NCI-H526 (cell line): ENCODE data around the gene KIZ.
A peak's percentile ranks its signal among the peaks of the same experiment; 100 is the strongest.

Experiments
- DNase-seq, 2 experiments: peaks; one replicate each; lab custom pipeline; 2025; lab: John Stamatoyannopoulos, UW

The KIZ gene

DNA sequence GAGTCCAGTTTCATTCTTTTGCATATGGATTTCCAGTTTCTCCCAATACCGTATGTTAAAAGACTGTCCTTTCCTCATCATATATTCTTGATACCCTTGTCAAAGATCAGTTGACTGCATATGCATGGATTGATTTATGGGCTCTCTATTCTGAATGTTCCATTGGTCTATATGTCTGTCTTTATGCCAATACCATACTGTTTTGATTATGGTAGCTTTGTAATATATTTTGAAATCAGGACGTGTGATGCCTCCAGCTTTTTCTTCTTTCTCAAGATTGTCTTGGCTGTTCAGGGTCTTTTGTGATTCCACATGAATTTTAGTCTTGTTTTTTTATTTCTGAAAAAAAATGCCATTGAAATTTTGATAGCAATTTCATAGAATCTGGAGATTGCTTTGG lies 51.9 kb downstream of the KIZ start:
- no peak for DNase-seq

DNA sequence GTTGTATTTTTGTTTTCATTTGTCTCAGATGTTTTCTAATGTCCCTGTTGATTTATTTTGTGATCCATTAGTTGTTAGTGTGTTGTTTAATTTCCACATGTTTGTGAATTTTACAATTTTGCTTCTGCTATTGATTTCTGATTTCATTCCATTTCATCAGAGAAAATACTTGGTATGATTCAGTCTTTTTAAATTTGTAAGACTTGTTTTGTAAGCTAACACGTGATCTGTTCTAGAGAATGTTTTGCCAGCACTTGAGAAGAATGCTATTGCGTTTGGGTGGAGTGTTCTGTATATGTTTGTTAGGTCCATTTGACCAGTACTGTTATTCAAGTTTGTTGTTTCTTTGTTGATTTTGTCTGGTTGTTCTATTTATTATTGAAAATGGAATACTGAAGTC lies 53.9 kb downstream of the KIZ start:
- no peak for DNase-seq

DNA sequence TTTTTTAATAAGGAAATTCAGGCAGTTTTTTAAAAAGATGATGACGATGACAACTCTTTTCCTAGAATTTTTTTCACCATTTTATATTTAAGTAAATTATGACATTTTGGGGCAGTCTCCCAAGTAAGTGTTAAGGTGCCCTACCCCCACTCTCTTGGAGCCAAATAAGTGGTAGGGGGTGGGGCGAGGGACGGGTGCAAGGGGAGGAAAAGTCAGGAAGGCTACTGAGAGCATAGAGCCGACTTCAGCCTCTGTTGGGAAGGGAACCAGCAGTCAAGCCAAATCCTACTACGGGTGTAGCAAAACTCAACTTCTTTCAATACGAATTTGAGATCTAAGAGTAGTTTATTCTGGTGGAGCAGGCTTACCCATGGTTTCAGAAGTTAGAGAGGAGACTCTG lies 54.4 kb downstream of the KIZ start:
- no peak for DNase-seq

DNA sequence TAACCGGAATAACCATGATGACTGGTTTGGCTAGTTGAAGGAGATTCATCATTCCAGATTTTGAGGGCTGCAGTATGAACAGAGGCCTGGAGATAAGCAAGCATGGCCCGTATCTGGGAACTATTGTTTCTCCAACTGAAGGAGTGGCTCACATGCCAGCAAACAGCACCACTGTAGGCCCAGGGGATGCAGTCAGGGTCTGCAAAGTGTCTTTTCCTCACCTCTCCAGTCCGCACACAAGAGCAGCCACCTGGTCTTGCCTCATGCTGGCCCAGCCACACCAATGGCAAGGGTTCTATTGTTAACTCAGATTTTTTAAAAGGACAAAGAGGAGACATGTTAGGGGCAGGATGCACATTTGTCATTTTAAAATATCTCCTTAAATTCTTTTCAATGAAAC lies 55.1 kb downstream of the KIZ start:
- DNase-seq = no peak

DNA sequence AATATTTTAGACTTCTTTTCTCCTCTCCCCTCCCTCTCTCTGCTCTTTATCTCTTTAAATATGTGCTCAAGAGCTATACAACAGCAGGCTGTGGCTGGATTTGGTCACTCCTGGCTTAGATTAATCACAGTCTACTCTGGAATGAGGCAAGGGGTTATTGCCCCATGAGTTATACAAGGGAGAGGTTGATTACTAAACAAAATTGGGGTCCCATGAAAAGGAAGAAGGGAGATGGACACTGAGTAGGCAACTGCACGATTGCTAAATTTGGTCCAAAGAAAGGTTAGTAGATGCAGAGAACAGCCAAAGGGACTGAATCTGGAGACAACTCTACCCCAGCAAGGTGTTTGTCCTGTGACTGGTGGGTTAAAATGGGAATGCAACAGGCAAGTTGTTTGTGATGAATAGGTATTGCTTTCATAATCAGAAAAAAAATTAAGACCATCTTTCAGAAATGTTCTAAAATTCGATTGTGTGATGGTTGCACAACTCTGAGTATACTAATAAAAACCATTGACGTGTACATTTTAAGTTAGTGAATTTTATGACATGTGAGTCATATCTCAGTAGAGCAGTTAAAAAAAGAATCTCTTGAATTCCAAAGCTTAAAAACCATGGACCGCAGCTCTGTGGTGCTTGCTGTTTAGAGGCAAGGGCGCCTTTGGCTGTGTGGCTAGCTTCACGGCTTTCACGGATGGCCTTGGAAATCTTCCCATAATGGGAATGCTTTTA lies 57.1 kb downstream of the KIZ start:
- DNase-seq = no peak

DNA sequence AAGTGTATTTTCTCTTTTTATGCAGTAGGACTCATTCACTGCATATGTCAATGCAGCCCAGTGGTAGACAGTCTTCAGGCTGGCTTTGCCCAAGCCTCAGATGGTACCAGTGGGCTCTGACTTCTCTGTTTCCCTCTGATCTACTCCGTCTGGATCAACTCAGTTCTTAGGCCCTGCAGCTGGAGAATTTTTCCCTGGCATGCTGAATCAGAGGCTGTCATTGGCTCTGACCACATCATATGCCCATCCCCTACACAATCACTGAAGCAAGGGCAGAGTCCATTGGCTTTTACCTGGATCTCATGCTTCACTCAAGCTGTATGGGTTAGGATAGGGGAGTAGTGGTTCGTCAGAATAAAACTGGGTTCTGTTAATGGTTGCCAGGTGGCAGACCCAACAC lies 57.8 kb downstream of the KIZ start:
- DNase-seq = no peak

DNA sequence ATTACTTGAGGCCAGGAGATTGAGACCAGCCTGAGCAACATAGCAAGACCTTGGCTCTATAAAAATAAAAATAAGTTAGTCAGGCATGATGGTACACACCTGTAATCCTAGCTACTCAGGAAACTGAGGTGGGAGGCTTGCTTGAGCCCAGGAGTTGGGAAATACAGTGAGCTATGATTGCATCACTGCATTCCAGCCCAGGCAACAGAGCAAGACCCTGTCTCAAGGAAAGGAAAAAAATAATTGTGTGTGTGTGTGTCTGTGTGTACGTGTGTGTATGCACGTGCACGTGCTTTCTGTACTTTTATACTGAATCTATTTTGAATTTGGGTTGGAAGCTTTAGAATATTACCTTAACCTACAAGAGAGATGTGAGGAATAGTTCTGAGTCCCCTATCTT lies 58.9 kb downstream of the KIZ start:
- no peak for DNase-seq

DNA sequence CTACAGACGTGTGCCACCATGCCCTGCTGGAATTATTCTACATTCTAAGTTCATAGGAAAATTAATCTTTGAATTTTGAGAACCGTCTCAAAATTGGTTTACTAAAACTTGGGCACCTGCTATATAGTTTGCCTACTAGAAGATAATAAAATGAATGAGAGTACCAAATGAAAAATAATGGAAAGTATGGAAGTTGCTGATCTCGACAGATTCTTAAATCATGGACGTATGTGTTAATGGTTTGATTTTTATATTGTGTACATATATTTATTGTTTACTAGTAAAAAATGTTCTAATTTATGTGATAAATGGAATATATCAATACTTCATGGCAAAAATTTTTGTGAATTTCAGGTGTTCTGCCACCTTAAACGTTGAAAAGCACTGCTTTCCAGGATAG lies 60.0 kb downstream of the KIZ start:
- DNase-seq = no peak

DNA sequence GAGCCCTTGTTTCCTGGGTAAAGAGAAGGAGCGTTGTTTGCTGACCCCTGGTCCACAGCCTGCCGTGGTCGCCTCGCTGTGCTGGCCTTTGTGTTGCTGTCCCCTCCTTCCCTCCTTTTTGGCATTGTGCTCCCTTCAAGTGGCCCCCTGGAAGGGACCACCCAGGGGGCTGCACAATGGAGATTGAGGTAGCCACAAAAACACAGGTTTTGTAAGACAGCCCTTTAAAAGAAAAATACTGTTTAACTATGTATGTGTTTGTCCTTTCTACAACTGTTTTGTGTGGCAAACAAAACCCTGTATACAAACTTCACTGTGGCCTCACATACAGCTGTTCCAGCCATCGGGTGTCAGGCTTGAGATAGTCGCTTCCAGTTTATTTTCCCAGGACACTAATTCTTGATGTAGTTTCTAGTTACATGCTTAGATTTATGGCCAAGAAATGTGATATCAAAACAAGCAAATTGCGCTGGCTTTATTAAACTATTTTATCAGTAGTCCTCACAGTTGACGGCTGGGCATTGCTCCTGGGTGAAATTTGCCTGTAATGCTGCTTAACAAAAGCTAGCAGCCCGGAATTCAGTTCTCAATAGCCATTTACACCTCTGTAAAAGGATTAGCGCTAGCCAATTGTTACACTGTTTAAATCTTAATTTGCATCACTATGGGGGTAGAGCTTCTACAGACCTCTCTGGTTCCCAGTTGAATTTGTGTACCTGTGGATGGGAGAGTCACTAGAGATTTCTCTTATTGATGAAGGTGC lies 64.1 kb downstream of the KIZ start:
- DNase-seq = peak in 1 of 2 experiments; percentile 8

DNA sequence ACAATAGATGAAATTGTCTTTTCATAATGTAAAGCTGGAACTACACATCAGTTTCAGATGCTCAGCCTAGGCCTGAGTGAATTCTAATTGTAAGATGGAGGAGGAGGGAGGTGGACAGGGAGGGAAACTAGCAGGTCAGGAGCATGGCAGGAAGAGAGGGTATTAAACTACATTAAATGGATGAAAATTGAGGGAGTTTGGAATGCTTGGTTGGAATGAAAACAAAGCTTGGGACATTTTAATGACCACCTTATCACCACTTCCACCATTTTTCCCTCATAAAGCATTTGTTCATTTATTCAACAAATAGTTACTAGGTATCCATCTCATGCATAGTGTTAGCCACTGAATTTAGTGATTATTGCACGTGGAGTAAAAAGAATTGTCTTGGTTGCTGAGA lies 65.0 kb downstream of the KIZ start:
- DNase-seq = no peak

DNA sequence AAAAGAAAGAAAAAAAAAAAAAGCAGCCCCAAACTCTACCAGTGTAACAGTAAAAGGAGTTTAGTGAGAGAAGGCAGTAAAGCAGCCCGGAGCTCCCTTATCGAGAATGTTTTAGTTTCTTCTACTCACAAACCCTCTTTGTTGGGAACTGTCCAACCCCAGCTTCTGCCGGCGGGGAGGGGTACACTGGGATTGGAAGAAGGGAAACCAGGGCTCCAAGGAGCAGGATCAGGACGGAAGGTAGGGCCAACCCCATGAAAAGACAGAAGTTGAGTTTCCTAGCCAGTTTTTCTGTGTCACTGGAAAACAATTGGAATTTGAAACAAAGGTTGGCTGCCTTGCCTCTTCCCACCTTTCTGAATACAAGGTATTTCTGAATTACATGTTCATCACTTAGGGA lies 66.0 kb downstream of the KIZ start:
- DNase-seq = no peak

DNA sequence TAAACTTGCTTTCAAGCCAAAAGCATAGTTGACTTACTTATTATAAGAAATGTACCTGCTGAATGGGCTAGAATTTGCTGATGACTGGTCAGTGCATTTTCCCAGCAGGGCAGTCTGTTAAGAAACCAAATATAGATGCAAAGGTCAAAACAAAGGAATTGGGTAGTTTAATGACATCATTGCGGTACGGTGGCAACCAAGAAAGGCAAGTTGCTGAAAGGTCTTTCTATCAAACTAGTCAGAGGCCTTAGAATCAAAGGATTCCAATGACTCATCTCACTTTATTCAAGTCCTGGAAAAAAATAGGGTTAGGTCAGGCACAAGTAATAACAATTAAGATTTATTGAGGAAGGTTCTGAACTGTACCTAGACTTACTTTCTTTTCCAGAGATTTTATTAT lies 76.4 kb downstream of the KIZ start:
- DNase-seq = no peak

DNA sequence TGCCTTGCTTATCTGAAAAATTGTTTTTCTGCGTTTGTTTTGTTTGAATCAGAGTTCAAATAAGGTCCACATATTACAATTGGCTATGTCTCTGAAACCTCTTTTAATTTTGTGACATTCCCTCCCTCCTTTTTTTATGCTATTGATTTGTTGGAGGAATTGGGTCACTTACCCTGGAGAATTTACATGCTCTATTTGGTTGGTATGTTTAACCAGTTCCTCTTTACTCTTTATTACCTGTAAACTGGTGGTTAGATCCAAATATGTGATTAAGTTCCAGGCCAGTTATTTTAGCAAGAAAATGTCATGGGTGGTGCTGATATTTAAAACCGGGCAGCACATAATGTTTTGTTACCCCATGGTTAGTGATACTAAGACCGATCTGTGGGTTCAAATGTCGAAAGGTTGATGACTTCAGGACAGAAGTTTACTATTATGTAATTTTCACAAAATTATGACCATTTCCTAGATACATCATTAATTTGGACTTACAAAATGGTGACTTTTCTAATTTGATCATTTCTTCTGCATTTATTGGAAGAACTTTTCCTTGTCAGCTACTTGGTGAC lies 77.3 kb downstream of the KIZ start:
- no peak for DNase-seq

DNA sequence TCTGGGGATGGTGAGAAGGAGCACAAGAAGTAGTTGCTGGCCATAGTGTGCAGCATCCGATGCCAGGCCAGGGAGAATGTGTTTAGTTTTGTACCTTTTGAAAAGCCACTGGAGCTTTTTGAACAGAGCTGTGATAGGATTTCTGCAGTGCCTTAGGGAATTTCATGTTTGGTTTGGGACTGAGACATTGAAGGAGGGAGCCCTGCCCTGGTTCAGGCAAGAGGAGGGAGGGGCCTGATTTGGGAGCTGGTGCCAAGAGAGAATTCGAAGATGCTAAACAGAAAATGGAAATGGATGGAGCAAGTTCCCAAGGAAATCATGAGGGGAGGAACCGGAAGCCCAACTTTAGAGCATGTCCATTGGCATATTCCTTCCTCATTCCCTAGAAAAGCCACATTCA lies 80.7 kb downstream of the KIZ start:
- no peak for DNase-seq

DNA sequence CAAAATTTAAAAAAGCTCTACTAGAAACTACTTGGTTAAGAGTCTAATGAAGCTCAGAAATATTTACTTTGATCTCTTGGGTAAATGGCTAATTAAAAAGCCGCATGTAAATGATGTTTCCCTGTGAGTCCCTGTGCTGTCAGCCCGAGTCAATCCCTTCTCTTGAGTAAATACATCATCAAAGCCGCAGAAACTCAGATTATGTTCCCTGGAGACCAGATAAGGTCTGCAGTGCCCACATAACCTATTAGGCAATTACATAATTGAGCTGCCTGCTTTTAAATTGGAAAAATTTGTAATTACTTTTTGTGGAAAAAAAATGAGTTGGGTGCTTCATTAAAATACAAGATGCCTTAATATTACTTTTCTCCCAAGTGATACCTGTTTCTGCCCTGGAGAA lies 83.1 kb downstream of the KIZ start:
- DNase-seq = peak; percentile 52 to 72

DNA sequence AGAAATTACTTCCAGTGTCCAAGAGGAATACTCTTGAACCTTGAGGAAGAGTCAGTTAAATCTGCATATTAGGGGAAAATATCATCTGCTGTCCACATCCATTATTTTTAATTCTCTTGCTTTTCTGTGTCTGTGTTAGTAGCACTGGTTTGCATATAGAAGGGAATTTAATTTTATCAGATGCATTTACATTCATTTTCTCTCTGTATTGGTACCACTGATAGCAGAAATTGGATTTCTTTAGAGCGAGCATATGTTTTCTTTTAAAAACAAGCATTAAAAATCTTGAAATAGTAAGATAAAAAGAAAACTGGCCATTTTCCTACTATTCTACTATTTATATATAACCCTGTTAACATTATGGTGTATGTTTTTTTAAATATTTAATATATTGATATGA lies 83.8 kb downstream of the KIZ start:
- DNase-seq = no peak

DNA sequence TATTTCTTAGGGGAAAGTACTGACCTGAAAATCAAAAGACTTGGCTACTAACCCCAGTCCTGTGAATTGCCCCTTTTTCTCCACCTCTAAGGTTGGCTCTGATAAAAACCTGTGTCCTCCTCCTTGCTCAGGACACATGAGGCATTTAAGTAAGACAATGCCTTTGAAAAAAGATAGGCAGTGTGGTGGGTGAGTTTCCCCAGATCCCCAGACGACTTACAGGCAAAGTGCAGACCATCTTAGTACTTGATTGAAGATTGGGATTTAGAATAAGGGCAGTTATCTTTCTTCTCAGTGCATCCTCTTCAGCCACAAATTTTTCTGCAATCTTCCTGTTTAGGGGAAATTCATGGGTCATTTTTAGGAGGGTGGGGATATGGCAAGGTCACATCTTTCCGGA lies 87.8 kb downstream of the KIZ start:
- DNase-seq = no peak

DNA sequence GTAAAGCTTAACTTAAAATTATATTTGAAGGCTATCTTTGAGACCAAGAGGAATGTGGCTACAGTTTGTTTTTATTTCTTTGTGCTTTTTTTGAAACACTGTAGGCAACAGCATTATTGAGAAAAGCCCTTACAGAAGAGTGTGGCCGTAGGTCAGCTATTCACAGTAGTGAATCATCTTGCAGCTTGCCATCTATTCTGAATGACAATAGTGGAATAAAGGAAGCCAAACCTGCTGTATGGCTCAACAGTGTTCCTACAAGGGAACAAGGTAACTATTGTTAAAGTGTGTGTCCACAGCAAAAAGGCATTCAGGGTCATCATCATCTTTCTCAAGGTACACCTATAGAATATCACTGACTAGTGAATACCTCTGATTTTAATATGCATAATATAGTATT lies 88.5 kb downstream of the KIZ start:
- no peak for DNase-seq

DNA sequence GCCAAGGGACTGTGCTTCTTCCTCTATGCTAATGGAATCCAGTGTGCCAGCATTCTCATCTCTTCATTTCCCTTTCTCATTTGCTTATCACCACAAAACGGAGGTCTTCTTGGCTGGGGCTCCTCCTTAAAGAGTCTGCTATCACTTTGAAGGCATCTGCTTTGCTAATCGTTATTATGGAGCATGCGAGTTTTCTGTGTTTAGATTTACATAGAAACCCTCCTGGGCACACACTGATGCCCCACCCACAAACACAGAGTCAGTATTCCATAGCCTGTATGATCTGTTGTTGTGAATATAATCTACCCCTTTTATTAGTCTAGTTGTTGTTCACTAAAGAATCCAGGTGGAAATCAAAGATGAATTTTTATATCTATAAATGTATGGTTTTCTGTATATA lies 93.8 kb downstream of the KIZ start:
- peak in 1 of 2 experiments; percentile 5 for DNase-seq

DNA sequence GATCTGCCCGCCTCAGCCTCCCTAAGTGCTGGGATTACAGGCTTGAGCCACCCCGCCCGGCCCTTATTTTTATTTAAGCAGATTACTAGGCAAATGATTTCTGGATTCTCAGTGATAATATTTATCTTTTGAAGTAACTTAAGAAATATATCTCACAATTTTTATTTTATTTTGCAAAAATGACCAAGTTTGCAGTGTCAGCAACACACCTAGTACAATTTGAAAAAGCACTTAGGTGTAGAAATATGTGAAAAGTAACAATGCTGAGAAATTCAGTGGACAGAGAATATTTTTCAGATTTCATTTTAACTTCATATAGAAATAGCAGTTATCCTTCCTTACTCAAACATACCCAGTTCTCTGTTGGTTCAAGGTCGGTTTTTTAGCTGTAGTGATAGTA lies 98.3 kb downstream of the KIZ start:
- DNase-seq = no peak

DNA sequence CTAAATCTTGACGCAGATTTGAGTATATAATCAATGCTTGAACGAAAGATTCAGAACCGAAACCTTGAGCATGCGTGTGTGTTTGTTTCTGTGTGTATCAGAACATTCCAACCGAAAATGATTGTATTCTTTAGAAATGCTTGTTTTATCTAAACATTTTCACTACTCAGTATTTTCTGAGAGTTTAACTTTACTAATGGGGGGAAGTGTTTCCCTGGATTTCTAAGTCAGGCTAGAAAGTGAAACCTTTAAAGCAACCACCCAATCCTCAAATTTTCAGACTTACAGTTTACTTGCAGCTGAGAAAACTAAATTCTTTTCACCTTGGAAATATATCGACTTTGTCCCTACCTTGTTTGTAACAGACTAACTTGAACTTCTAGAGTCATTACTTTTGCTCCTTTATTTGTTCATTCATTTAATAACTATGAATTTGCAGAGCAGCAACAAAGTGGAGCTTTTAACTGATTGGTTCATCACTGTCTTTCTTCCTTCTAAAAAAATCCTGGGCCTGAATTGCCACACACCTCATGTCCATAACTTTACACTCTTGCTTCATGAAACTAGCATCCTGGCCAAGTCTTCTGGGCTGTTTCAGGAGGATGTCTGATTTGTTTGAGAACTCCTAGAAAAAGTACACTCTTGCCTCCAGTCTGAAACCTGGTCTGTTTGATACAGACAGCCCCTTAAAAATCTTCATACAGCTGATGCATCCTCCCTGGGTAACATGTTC lies 99.5 kb downstream of the KIZ start:
- no peak for DNase-seq

DNA sequence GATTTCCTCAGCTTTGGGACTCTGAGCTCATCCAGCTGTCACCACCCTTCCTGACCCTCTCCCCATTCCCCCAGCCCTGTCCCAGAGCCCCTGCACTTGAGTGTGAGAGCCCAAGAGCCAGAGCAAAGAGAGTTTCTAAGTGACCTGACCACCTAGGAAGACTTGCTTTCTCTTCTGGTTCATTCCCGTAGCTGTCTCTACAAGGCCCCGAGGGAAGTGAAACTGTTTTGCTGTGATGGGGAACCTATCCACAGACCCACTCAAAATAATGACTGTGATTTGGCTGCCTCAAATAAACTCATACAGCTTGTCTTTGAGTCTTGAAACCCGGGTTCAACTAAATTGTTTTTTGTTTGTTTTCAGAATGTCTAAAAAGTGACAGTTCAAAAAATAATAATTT lies 102.6 kb downstream of the KIZ start:
- no peak for DNase-seq

DNA sequence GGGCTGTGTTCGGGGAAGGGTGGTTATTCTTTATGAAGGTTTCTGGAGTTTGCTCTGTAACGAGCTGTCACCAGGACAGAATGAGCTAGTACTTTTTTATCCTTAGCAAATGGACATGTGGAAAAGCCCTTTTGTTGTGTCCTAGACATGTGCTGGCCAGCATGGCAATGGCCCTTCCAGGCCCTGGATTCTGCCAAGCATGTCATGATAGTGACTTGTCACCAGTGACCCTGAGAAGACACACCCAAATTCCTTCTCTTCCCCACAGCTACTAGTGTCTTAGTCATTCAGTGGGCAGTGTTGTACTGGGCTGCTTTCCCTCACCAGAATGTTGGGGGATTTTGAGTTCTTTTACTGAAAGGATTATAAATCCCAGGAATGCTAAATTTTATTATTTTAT lies 103.3 kb downstream of the KIZ start:
- no peak for DNase-seq
